NCI-H510A treated with DMSO at 0.1 percent for 48 hours (cell line): ENCODE measurements around the gene THAP2.
"Not testable (repeated sequence)": the region's sequence is repeated elsewhere in the genome, so short reads cannot be mapped to it uniquely, and the experiment has no call there.

Source experiments
- DNase-seq: peaks from one replicate; lab custom pipeline; 2025; lab: John Stamatoyannopoulos, UW

Gene THAP2

GRCh38 chr12:71662849-71663560, 1.1 kb upstream of the THAP2 start:
- peak; percentile 87 for DNase-seq

GRCh38 chr12:71664411-71665089, 449 bp downstream of the THAP2 start:
- DNase-seq, result no peak

GRCh38 chr12:71665090-71665463, 976 bp downstream of the THAP2 start:
- DNase-seq, result peak; percentile 24

- no peak for DNase-seq
Observed at GRCh38 chr12:71666259-71666658, 2.2 kb downstream of the THAP2 start.

- DNase-seq, result no peak
Observed at GRCh38 chr12:71671311-71671710, 7.2 kb downstream of the THAP2 start.

- DNase-seq, result no peak
Observed at GRCh38 chr12:71671816-71672215, 7.7 kb downstream of the THAP2 start.

- no peak for DNase-seq
Observed at GRCh38 chr12:71682466-71682865, 18.4 kb downstream of the THAP2 start.

- DNase-seq, result no peak
Observed at GRCh38 chr12:71683633-71684032, 19.5 kb downstream of the THAP2 start.

- no peak for DNase-seq
Observed at GRCh38 chr12:71684081-71684480, 20.0 kb downstream of the THAP2 start.

GRCh38 chr12:71685312-71685906, 21.3 kb downstream of the THAP2 start:
- no peak for DNase-seq

- DNase-seq, result peak; percentile 86
Observed at GRCh38 chr12:71685914-71686657, 22.0 kb downstream of the THAP2 start, which contains the start of gene TMEM19. TSS of gene TMEM19 (plus strand) at chr12:71686082. CDS start at chr12:71686681, 599 bp downstream.

- peak; percentile 77 for DNase-seq
Observed at GRCh38 chr12:71686658-71687025, 22.5 kb downstream of the THAP2 start.

- DNase-seq, result not testable (repeated sequence)
Observed at GRCh38 chr12:71687172-71687571, 23.1 kb downstream of the THAP2 start.

- DNase-seq, result no peak
Observed at GRCh38 chr12:71688961-71689570, 25.0 kb downstream of the THAP2 start.

GRCh38 chr12:71691504-71692129, 27.5 kb downstream of the THAP2 start:
- DNase-seq, result peak; percentile 65

GRCh38 chr12:71693126-71693525, 29.0 kb downstream of the THAP2 start:
- no peak for DNase-seq

- DNase-seq, result not testable (repeated sequence)
Observed at GRCh38 chr12:71693651-71694050, 29.6 kb downstream of the THAP2 start.

- no peak for DNase-seq
Observed at GRCh38 chr12:71694099-71694820, 30.2 kb downstream of the THAP2 start.

- DNase-seq, result no peak
Observed at GRCh38 chr12:71695782-71696181, 31.7 kb downstream of the THAP2 start.

GRCh38 chr12:71702181-71702580, 38.1 kb downstream of the THAP2 start:
- DNase-seq, result not testable (repeated sequence)

GRCh38 chr12:71702590-71702989, 38.5 kb downstream of the THAP2 start:
- no peak for DNase-seq
